Heart left ventricle (tissue), 16 donors: Measurements from ENCODE around the gene PTPN5. TPM values are rescaled to one million over a fixed set of nuclear protein-coding genes. Genes with fewer than 3 reads are reported as not detected.

Experiments
- ATAC-seq, 4 donors: fragments of 200-7000 bp; cut with Tn5 transposase; one replicate each; pipeline ENCODE4 v1.9.1; 2020 to 2022; ENCODE audit warnings: moderate library complexity in 4 of 4, mild to moderate bottlenecking in 3 of 4, moderate number of reproducible peaks in 1 of 4
- DNase-seq, 5 donors: peaks; one replicate each; pipeline ENCODE4 v3.0.0-alpha.2; 2020
- H3K27ac ChIP-seq, 12 donors: fragments of 200-600 bp; sonication (generic) in 4 of 12; one replicate each; pipeline versions ENCODE4 v1.5.0 to v1.8.0; 2016 to 2022; ENCODE audit warnings: mild to moderate bottlenecking in 2 of 12
- H3K27me3 ChIP-seq, 9 donors: fragments of 200-600 bp; sonication (generic) in 2 of 9; one replicate each; pipeline versions ENCODE4 v1.5.1 to v1.8.0; 2016 to 2022; ENCODE audit warnings: mild to moderate bottlenecking in 3 of 9
- H3K36me3 ChIP-seq, 9 donors: fragments of 200-600 bp; sonication (generic) in 2 of 9; one replicate each; pipeline versions ENCODE4 v1.5.0 to v1.8.0; 2018 to 2022; ENCODE audit warnings: mild to moderate bottlenecking in 2 of 9
- H3K4me1 ChIP-seq, 12 donors: fragments of 200-600 bp; sonication (generic) in 4 of 12; one replicate each; pipeline versions ENCODE4 v1.5.0 to v1.8.0; 2016 to 2022; ENCODE audit warnings: mild to moderate bottlenecking in 3 of 12
- H3K4me3 ChIP-seq, 12 donors: fragments of 200-600 bp; sonication (generic) in 4 of 12; one replicate each; pipeline versions ENCODE4 v1.5.0 to v1.8.0; 2017 to 2022; ENCODE audit warnings: mild to moderate bottlenecking in 9 of 12, moderate library complexity in 4 of 12
- H3K9me3 ChIP-seq, 12 donors: fragments of 200-600 bp; sonication (generic) in 4 of 12; one replicate each; pipeline versions ENCODE4 v1.5.0 to v1.8.0; 2016 to 2022; ENCODE audit warnings: mild to moderate bottlenecking in 1 of 12
- CTCF ChIP-seq, 12 donors: fragments of 200-600 bp; sonication (generic) in 4 of 12; IDR thresholded peaks; one replicate each; pipeline versions ENCODE4 v1.5.0 to v1.8.0; 2018 to 2022; ENCODE audit warnings: antibody characterized with exemption in 12 of 12, mild to moderate bottlenecking in 5 of 12
- POLR2A ChIP-seq, 2 donors: fragments of 450-650 bp; IDR thresholded peaks; one replicate each; pipeline ENCODE4 v1.6.1; 2017; ENCODE audit warnings: antibody characterized with exemption in 2 of 2, mild to moderate bottlenecking in 2 of 2, moderate library complexity in 2 of 2
- WGBS, 4 donors: extraction: QIAGEN DNeasy Blood & Tissue Kit in 2 of 4; methylation state at CpG; one replicate each; pipeline versions ENCODE4 v1.1.5 to v1.1.7; 2013 to 2018; 5-methylcytosine and 5-hydroxymethylcytosine counted together
- intact Hi-C, 10 donors: fragments of 100-400 bp; cut with DNase I; formaldehyde crosslinking; loops; one replicate each; pipeline versions ENCODE4 v1.11.1 to v1.14.2; 2022
- polyA plus RNA-seq, 2 donors: library from polyadenylated mRNA; stranded (reverse); fragments of 200-250 nt; gene quantifications; one replicate each; pipeline ENCODE4 v1.2.3, GENCODE V29; 2013
- total RNA-seq, 9 donors: library from RNA; depleted of rRNA in 2 of 9; stranded (reverse); fragments of >200 nt in 2 of 9; fragmentation: NEBNext Ultra II Directional in 3 of 9; extraction: Animal tissue kit (Norgen Biotek cat#: 25700) in 3 of 9; gene quantifications; one replicate each; pipeline versions ENCODE4 v1.1.0 to v1.2.4, GENCODE V29; 2016 to 2023
- donor health status: ischemic (EF 13 %, LVEDD 7.1; RV severe dilation, severe dysfunction).
- donor health status: healthy with polysubstance abuse.
- donor health status: DM: no; HTN: yes; CAD: no.
- donor health status: DM: no; HTN: no; CAD: no.
- donor health status: ischemic (EF 25% LVEDD 6.9; RV normal size, moderate dysfunction).
- donor health status: ischemic (EF 25% LVEDD 5.7; RV mildly dilated, moderate dysfunction).
- donor health status: healthy.
- donor health status: DM: yes; HTN: yes; CAD: no.
- donor health status: ischemic (EF 35%, LVEDD 5.7; RV mildly dilated, moderate dysfunction).
- donor health status: nonischemic (EF 11% LVEDD 7.7; RV severe dilation, severe dysfunction).
- donor health status: DM: yes; HTN: yes; CAD: no.
- donor health status: PGD.
- donor health status: ischemic (EF 29% LVEDD 5.4; RV normal size, mild dysfunction).
- donor health status: nonischemic (EF 23%, LVEDD 6.1; RV moderate dilation, normal function).

PTPN5 gene
- total and polyA plus RNA-seq, 11 donors = 2.3 to 18.5 (median 5.4) TPM

GRCh38 chr11:18789942-18790341 is 1.7 kb downstream of the PTPN5 start:
- peaks cover 0 to 24% (median 7%) of the 10 kb centered on the region in 12 donors for H3K4me1 ChIP-seq
- H3K4me3 ChIP-seq = peak overlapping the region in 4 of 12 donors; percentile 13 to 70 (median 59)
- no peak for TF ChIP-seq POLR2A (IDR thresholded peaks at IDR 0.05)
- no peak for TF ChIP-seq CTCF (IDR thresholded peaks at IDR 0.05)
- no peaks in the 10 kb centered on the region for H3K9me3 ChIP-seq
- ATAC-seq (no peak), DNase-seq (no peak)
- no peak overlapping the region for H3K27ac ChIP-seq
- 68 to 79% (median 75%) methylated on average over 8 of the region's 8 CpGs for WGBS, 4 donors
- H3K27me3 ChIP-seq = peaks cover 7 to 51% (median 25%) of the 10 kb centered on the region in 9 donors
- no peaks in the 10 kb centered on the region for H3K36me3 ChIP-seq
- intact Hi-C loops = no loop called here

GRCh38 chr11:18785411-18785810 is 6.2 kb downstream of the PTPN5 start:
- Histone ChIP-seq H3K36me3 (no peaks in the 10 kb centered on the region), H3K27ac (no peak overlapping the region), H3K4me3 (no peak overlapping the region), H3K4me1 (peaks cover 0 to 10% (median 0%) of the 10 kb centered on the region in 12 donors), H3K9me3 (no peaks in the 10 kb centered on the region), H3K27me3 (peaks cover 0 to 11% (median under 1%) of the 10 kb centered on the region in 9 donors)
- ATAC-seq (no peak), DNase-seq (no peak)
- TF ChIP-seq POLR2A (IDR thresholded peaks at IDR 0.05) (no peak), CTCF (IDR thresholded peaks at IDR 0.05) (no peak)
- WGBS, 4 donors = 90 to 94% (median 92%) methylated on average over 4 of the region's 4 CpGs
- intact Hi-C loops = no loop called here

GRCh38 chr11:18780896-18781295 is 10.7 kb downstream of the PTPN5 start:
- Histone ChIP-seq H3K36me3 (no peaks in the 10 kb centered on the region), H3K9me3 (no peaks in the 10 kb centered on the region), H3K4me3 (no peak overlapping the region), H3K27me3 (peaks cover 0 to 4% (median 0%) of the 10 kb centered on the region in 9 donors), H3K27ac (peak overlapping the region in 9 of 12 donors; percentile 46 to 83 (median 66)), H3K4me1 (peaks cover 0 to 20% (median 1%) of the 10 kb centered on the region in 12 donors)
- ATAC-seq = no peak
- WGBS, 4 donors = 82 to 84% (median 83%) methylated on average over 4 to 6 of the region's 6 CpGs
- intact Hi-C loops = no loop called here
- no peak for DNase-seq
- TF ChIP-seq POLR2A (IDR thresholded peaks at IDR 0.05) (no peak), CTCF (IDR thresholded peaks at IDR 0.05) (no peak)

GRCh38 chr11:18780329-18780728 is 11.3 kb downstream of the PTPN5 start:
- no peak for TF ChIP-seq POLR2A (IDR thresholded peaks at IDR 0.05)
- TF ChIP-seq CTCF (IDR thresholded peaks at IDR 0.05) = no peak
- peak in 4 of 5 donors; percentile 50 to 56 (median 53) for DNase-seq
- Histone ChIP-seq H3K4me3 (no peak overlapping the region), H3K36me3 (no peaks in the 10 kb centered on the region), H3K4me1 (peaks cover 0 to 20% (median 1%) of the 10 kb centered on the region in 12 donors), H3K27me3 (peaks cover 0 to 4% (median 0%) of the 10 kb centered on the region in 9 donors), H3K27ac (peak overlapping the region in 10 of 12 donors; percentile 46 to 83 (median 64)), H3K9me3 (no peaks in the 10 kb centered on the region)
- peak; percentile 43 to 84 (median 82) for ATAC-seq
- intact Hi-C loops = no loop called here
- WGBS, 4 donors = 43 to 63% (median 46%) methylated on average over 4 of the region's 4 CpGs
